IMR-90 (cell line): Measurements from ENCODE around the gene GCM1. TPM values are rescaled to one million over a fixed set of nuclear protein-coding genes. Genes with fewer than 3 reads are reported as not detected.
"Not testable (repeated sequence)": the region's sequence is repeated elsewhere in the genome, so short reads cannot be mapped to it uniquely, and the experiment has no call there.

Experiments
- ATAC-seq: fragments of 200-7000 bp; cut with Tn5 transposase; 2 replicates; pipeline ENCODE4 v1.9.1; 2020; ENCODE audit warnings: low read depth, mild to moderate bottlenecking, moderate library complexity
- BruUV-seq: library from RNA; stranded (reverse); fragments of 400-500 nt; replicated peaks from 2 replicates; lab custom pipeline; 2021; lab: Mats Ljungman, UMichigan
- CTCF ChIA-PET: fragments of 300-600 bp; formaldehyde crosslinking; extraction: SDS; loops from one replicate; lab custom pipeline; 2021; ENCODE audit warnings: antibody characterized with exemption; lab: Yijun Ruan, JAX
- POLR2A ChIA-PET: fragments of 300-600 bp; sonication (Branson Sonifier 250); formaldehyde crosslinking; loops from one replicate; lab custom pipeline; 2022; ENCODE audit warnings: antibody characterized with exemption; ENCODE audit not compliant: unreplicated experiment; lab: Charles Lee
- DNase-seq: peaks from one replicate; pipeline ENCODE4 v3.0.0; 2013
- H2AFZ ChIP-seq: replicated peaks from 2 replicates; pipeline ENCODE3; 2013; ENCODE audit warnings: low read length, mild to moderate bottlenecking; ENCODE audit not compliant: poor library complexity
- H2AK5ac ChIP-seq: 2 replicates; pipeline ENCODE4 v1.6.1; 2013; ENCODE audit warnings: low read depth, low read length, inconsistent platforms
- H2AK9ac ChIP-seq: replicated peaks from 2 replicates; pipeline ENCODE3; 2013; ENCODE audit warnings: mild to moderate bottlenecking, low read depth, low read length, moderate library complexity; ENCODE audit not compliant: poor library complexity
- H2BK120ac ChIP-seq: 2 replicates; pipeline ENCODE4 v1.6.1; 2013; ENCODE audit warnings: low read depth, low read length, inconsistent platforms
- H2BK15ac ChIP-seq: 3 replicates; pipeline ENCODE4 v1.6.1; 2013; ENCODE audit warnings: low read depth, low read length, inconsistent platforms
- H2BK20ac ChIP-seq: 2 replicates; pipeline ENCODE4 v1.6.1; 2013; ENCODE audit warnings: low read depth, mild to moderate bottlenecking, inconsistent platforms, low read length, moderate library complexity
- H2BK5ac ChIP-seq: 2 replicates; pipeline ENCODE4 v1.6.1; 2013; ENCODE audit warnings: mild to moderate bottlenecking, low read depth, low read length, inconsistent platforms; ENCODE audit not compliant: poor library complexity, severe bottlenecking
- H3K14ac ChIP-seq: replicated peaks from 2 replicates; pipeline ENCODE4 v1.6.1; 2013; ENCODE audit warnings: low read depth, low read length, inconsistent platforms
- H3K18ac ChIP-seq: 2 replicates; pipeline ENCODE4 v1.6.1; 2013; ENCODE audit warnings: low read depth, low read length, control low read depth
- H3K23ac ChIP-seq: 2 replicates; pipeline ENCODE4 v1.6.1; 2013; ENCODE audit warnings: low read depth, low read length, inconsistent platforms
- H3K27ac ChIP-seq: 2 replicates; pipeline ENCODE4 v1.5.1; 2013; ENCODE audit warnings: mild to moderate bottlenecking, control low read depth, low read length; ENCODE audit not compliant: insufficient read depth
- H3K27me3 ChIP-seq: 2 replicates; pipeline ENCODE4 v1.6.1; 2013; ENCODE audit warnings: low read length; ENCODE audit not compliant: control insufficient read depth, insufficient read depth
- H3K36me3 ChIP-seq: 2 replicates; pipeline ENCODE4 v1.6.1; 2013; ENCODE audit warnings: low read length, mixed read lengths; ENCODE audit not compliant: control insufficient read depth, insufficient read depth
- H3K4ac ChIP-seq: 2 replicates; pipeline ENCODE4 v1.6.1; 2013; ENCODE audit warnings: low read depth, low read length, inconsistent platforms
- H3K4me1 ChIP-seq: 2 replicates; pipeline ENCODE4 v1.6.1; 2013; ENCODE audit warnings: low read length, mixed read lengths; ENCODE audit not compliant: control insufficient read depth, insufficient read depth
- H3K4me2 ChIP-seq: 2 replicates; pipeline ENCODE4 v1.6.1; 2013; ENCODE audit warnings: low read depth, mild to moderate bottlenecking, control low read depth, low read length, moderate library complexity
- H3K4me3 ChIP-seq: 2 replicates; pipeline ENCODE4 v1.5.1; 2013; ENCODE audit warnings: low read depth, mild to moderate bottlenecking, control low read depth, low read length, moderate library complexity; ENCODE audit not compliant: insufficient read depth
- H3K56ac ChIP-seq: 2 replicates; pipeline ENCODE4 v1.6.1; 2013; ENCODE audit warnings: low read length, inconsistent platforms; ENCODE audit not compliant: insufficient read depth; ENCODE audit errors: extremely low read depth
- H3K79me1 ChIP-seq, 2 experiments: 2 replicates each; pipeline ENCODE4 v1.6.1; 2013; ENCODE audit warnings: low read length in 2 of 2, inconsistent platforms in 1 of 2, low read depth in 1 of 2
- H3K9ac ChIP-seq: 2 replicates; pipeline ENCODE4 v1.6.1; 2013; ENCODE audit warnings: low read depth, low read length, control low read depth
- H3K9me1 ChIP-seq: 2 replicates; pipeline ENCODE4 v1.6.1; 2013; ENCODE audit warnings: low read length, inconsistent platforms; ENCODE audit not compliant: insufficient read depth
- H3K9me3 ChIP-seq: 2 replicates; pipeline ENCODE4 v1.6.1; 2013; ENCODE audit warnings: low read length; ENCODE audit not compliant: control insufficient read depth, insufficient read depth
- H4K20me1 ChIP-seq: 2 replicates; pipeline ENCODE4 v1.6.1; 2013; ENCODE audit warnings: low read length, inconsistent platforms; ENCODE audit not compliant: insufficient read depth
- H4K5ac ChIP-seq: 2 replicates; pipeline ENCODE4 v1.6.1; 2013; ENCODE audit warnings: mild to moderate bottlenecking, low read depth, low read length, control low read depth
- H4K8ac ChIP-seq, 2 experiments: 2 replicates each; pipeline ENCODE4 v1.6.1; 2013; ENCODE audit warnings: low read depth in 2 of 2, low read length in 2 of 2, control low read depth in 1 of 2, inconsistent platforms in 1 of 2
- H4K91ac ChIP-seq: 2 replicates; pipeline ENCODE4 v1.6.1; 2013; ENCODE audit warnings: low read depth, low read length, inconsistent platforms; ENCODE audit not compliant: insufficient read depth
- WGBS, 2 experiments: methylation state at CpG; one replicate each; pipeline versions ENCODE4 v1.1.5 to v1.1.7; 2013; ENCODE audit warnings: missing lambda C conversion rate in 2 of 2; ENCODE audit not compliant: insufficient read length in 1 of 2; ENCODE audit errors: extremely low coverage in 2 of 2; 5-methylcytosine and 5-hydroxymethylcytosine counted together
- dilution Hi-C: fragments of 300-500 bp; cut with HindIII; formaldehyde crosslinking; loops from one replicate; pipeline ENCODE4 v1.14.3; 2018; ENCODE audit warnings: low sequenced_read_pairs; ENCODE audit not compliant: unreplicated experiment
- in situ Hi-C: fragments of 300-500 bp; cut with MboI; formaldehyde crosslinking; loops from 3 replicates; pipeline ENCODE4 v1.14.3; 2019; ENCODE audit warnings: low sequenced_read_pairs, inconsistent platforms, mixed read lengths
- intact Hi-C: fragments of 100-400 bp; cut with micrococcal nuclease; formaldehyde crosslinking; loops from 2 replicates; pipeline ENCODE4 v1.10.0; 2022
- polyA plus RNA-seq, 3 experiments: library from polyadenylated mRNA; depleted of rRNA; stranded (reverse); fragments of >200 nt; gene quantifications; 2 replicates each; pipeline ENCODE4 v1.2.3, GENCODE V29; 2012; ENCODE audit warnings: low replicate concordance in 1 of 3
- total RNA-seq: library from RNA; depleted of rRNA; stranded (reverse); fragments of >200 nt; gene quantifications from 2 replicates; pipeline ENCODE4 v1.2.3, GENCODE V29; 2012

Gene GCM1
- total and polyA plus RNA-seq, 2 of the 4 experiments (the other 2 are of a cell fraction), result not detected

GRCh38 chr6:53155279-53155678 is 6.6 kb upstream of the GCM1 start:
- H4K20me1 ChIP-seq, intact Hi-C loops, H4K91ac ChIP-seq, H2BK15ac ChIP-seq, DNase-seq, H2AK9ac ChIP-seq, CTCF ChIA-PET, H2BK5ac ChIP-seq, H3K14ac ChIP-seq, H3K4ac ChIP-seq, H3K79me1 ChIP-seq, H3K4me1 ChIP-seq, H3K9me3 ChIP-seq, H3K4me2 ChIP-seq, BruUV-seq, H4K8ac ChIP-seq, dilution Hi-C loops, H2BK20ac ChIP-seq, H2AK5ac ChIP-seq, H3K9me1 ChIP-seq, POLR2A ChIA-PET, H3K4me3 ChIP-seq, H3K27me3 ChIP-seq, ATAC-seq, H2BK120ac ChIP-seq, H2AFZ ChIP-seq, H3K23ac ChIP-seq, H3K9ac ChIP-seq, H3K56ac ChIP-seq, H3K27ac ChIP-seq, H3K36me3 ChIP-seq, H3K18ac ChIP-seq, H4K5ac ChIP-seq: not testable (repeated sequence)
- in situ Hi-C loops, result loop anchor here (25.0 kb wide), 1 partner anchor 507 kb away; the partner anchor contains the start of gene KLHL31
- no CpG with 5 or more reads among the region's 4 CpGs for WGBS, 2 experiments
